ENCODE data around the gene TBX21.

The TBX21 gene

DNA sequence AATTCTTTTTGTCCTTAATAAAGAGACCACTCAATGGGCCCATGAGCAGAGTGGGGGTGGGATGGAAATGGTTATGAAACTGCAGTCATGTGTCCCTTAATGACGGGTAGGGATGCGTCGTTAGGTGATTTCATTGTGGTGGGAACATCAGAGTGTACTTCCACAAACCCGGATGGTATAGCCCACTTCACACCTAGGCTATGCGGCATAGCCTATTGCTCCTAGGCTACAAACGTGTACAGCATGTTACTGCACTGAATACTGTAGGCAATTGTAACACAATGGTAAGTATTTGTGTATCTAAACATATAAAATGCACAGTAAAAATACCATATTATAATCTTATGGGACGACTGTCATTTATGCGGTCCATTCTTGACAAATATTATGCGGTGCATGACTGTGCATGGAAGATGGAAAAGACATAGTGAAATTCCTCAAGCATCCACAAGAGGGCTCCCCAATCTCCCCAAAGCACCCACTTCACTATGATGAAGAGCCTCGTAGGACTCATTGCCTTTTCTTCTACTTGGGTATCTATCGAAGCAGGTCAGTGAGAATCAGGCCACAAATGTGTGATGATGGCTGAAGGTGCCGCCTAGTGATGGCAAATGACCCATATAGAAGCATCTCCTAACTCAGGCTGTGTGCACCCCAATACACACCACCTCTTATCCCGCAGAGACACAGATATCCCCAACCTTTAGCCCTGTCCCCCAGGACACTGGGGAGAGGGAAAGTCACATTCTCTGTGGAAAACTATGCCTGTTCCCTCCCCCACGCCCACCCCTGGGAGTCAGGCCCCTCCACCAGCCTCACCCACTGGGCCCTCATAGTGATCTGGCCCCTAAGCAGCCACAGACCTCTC is 43.5 kb downstream of the TBX21 start:
- DNase-seq = peak; percentile 41

DNA sequence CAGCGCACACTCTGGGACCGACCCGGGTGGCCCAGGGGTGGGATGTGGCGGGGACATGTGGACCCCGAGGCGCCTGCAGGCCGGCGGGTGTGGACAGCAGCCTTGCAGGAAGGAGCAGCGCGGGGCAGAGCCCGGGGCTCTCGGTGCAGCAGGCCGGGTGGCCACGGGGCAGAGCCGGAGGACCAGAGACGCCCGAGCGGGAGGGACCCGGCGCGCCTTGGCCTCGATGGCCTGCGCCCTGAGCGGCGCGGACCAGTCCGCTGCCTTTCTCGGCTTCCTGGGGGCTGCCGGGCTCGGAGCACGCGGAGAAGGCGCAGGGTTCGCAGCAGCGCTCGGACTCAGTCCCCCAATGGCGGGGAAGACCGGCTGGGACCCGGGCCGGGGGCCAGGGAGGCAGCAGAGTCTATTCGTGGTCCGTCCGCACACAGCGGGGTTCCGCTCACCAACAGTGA is 45.2 kb downstream of the TBX21 start:
- DNase-seq = no peak

DNA sequence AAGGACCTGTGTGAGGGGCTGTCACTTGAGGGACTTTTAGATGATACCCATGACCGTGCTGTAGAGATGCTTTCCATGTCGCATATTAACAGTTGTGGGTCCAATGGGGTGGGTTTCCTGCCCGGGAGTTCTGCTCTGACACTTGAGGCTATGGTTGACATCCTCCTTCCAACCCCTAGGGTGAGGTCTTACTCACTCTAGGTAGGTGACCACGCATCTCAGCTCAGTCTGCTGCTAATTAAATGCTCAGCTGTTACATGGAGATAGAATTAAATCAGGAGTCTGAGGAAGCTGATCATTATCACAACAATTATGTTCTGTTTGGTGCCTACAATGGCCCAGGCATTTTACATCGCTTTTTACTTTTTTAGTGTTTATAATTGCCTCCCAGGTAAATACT is 48.4 kb downstream of the TBX21 start:
- no peak for DNase-seq

DNA sequence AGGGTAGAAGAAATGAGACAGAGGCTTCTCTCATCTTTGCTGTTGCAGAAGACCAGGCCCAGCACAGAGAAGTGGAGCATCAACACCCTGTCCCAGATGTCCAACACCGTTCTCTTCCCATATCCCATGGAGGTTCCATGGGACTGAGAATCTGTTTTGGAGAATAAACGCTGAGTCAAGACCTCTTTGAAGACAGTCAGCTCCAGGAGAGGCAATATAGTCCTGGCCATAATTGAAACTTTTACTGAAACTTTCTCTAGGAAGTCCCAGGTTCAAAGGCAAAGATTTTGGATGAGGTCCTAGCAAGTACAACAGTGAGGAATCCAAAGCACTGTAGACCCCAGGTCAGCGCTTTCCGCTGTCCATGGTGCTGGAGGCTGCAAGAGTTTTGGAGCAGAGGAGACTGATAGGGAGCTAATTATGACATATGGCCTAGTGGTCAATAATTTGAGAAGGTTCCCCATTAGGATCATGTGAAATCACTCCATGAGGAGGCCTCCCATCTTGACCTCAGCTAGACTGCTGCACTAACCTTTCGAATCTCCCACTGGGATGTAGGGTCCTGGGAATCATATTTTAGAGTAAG is 52.6 kb downstream of the TBX21 start:
- peak; percentile 39 for DNase-seq

DNA sequence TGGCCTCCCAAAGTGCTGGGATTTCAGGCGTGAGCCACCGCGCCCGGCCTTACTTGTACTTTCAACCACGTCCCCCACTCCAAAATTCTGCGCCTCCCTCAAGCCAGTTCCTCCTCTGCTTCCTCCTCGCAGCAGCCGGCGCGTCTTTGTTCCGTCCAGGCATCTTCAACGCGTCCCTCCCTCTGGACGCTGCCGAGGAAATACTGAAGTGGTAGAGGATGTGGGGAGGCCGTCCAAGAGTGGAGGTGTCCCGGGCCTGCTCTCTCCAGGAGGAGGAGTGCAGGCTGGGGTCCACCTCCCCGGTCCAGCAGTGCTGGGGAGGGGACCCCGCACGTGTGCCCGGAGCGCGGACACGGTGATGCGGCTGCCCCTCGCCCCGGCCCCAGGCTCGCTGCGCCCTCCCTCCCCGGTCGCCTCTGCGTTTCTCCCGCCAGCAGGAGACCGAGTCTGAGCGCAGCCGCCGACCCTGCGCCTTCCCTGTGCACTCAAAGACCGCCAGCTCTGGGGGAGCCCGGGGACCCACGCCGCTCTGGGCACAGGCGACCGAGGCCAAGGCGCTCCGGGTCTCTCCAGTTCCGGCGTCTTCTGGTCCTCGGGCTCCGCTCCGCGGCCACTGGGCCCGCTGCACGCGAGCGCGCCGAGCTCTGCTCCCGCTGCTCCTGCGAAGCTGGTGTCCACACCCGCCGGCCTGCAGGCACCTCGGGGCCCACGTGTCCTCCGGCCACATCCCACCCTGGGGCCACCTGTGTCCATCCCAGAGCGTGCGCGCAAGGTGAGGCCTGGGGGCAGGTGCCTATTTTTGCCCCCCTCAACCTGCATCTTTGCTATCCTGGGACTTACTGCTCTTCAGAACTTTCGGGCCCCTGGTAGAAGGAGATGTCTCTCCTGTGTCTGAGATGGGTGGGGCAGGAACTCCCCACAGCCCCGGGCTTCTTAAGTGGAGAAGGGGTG is 56.9 kb downstream of the TBX21 start:
- peak; percentile 34 for DNase-seq

DNA sequence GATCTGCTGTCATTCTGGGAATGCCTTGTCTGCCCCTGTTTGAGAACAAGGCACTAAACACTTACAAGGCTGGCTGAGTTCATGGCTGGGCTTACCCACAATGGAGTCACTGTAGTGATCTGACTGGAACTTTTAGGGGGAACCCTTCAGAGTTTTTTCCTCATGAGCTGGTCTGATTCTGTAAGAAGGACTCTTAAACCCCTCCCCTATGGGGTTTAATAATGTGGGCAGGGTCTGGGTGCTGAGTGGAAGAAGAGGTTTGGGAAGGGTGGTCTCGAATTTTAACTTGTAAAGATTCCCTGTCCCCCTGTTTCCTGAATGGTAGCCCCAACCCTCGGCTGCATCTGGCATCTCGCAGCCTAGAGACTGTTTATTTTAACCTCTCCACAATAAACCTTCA is 58.0 kb downstream of the TBX21 start:
- no peak for DNase-seq

DNA sequence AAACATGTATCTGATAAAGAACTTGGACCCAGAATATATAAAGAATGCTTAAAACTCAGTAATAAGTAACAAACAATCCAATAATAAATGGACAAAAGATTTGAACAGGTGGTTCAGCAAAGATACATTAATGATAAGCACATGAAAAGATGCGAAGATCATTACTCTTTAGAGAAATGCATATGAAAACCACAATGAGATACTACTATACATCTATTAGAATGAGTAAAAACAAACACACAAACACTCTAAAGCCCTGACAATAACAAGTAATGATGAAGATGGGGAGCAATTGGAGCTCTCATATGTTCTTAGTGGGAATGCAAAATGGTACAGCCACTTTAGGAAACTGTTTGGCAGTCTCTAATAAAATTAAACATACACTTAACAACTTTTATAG is 59.4 kb downstream of the TBX21 start:
- DNase-seq = no peak

DNA sequence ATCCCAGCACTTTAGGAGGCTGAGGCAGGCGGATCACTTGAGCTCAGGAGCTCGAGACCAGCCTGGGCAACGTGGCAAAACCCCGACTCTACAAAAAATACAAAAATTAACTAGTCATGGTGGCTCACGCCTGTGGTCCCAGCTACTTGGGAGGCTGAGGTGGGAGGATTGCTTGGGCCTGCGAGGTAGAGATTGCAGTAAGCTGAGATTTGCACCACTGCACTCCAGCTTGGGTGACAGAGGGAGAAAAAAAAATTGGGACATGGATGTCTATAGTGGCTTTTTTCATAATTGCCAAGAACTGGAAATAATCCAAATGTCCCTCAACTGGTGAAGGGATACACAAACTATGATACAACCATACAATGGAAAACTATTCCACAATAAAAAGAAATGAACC is 59.9 kb downstream of the TBX21 start:
- no peak for DNase-seq
